ENCODE data around the gene USP22. TPM values are rescaled to one million over a fixed set of nuclear protein-coding genes. Genes with fewer than 3 reads are reported as not detected.

The USP22 gene
- total RNA-seq, 4 donors from 2014 or later = 101 to 128 (median 104) TPM

GRCh38 chr17:20970329-20970728 is 72.5 kb downstream of the USP22 start:
- TF ChIP-seq, protein P1, sequence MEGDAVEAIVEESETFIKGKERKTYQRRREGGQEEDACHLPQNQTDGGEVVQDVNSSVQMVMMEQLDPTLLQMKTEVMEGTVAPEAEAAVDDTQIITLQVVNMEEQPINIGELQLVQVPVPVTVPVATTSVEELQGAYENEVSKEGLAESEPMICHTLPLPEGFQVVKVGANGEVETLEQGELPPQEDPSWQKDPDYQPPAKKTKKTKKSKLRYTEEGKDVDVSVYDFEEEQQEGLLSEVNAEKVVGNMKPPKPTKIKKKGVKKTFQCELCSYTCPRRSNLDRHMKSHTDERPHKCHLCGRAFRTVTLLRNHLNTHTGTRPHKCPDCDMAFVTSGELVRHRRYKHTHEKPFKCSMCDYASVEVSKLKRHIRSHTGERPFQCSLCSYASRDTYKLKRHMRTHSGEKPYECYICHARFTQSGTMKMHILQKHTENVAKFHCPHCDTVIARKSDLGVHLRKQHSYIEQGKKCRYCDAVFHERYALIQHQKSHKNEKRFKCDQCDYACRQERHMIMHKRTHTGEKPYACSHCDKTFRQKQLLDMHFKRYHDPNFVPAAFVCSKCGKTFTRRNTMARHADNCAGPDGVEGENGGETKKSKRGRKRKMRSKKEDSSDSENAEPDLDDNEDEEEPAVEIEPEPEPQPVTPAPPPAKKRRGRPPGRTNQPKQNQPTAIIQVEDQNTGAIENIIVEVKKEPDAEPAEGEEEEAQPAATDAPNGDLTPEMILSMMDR (IDR thresholded peaks at IDR 0.05) = no peak
- TF ChIP-seq POLR2A (IDR thresholded peaks at IDR 0.05) (no peak), EP300 (IDR thresholded peaks at IDR 0.05) (no peak), POLR2AphosphoS5 (IDR thresholded peaks at IDR 0.05) (no peak)
- no peaks in the 10 kb centered on the region for H3K36me3 ChIP-seq
- no peaks in the 10 kb centered on the region for H3K4me1 ChIP-seq
- peaks cover 7% of the 10 kb centered on the region for H3K27me3 ChIP-seq
- no peak overlapping the region for H3K4me3 ChIP-seq
- no peaks in the 10 kb centered on the region for H3K9me3 ChIP-seq
- ATAC-seq = no peak
- 64% methylated on average over 3 of the region's 4 CpGs; no CpG with 5 or more reads in 1 of the 2 donors for WGBS, 2 donors (ENCODE audit: low coverage in 1 of 2)
- H3K27ac ChIP-seq = no peak overlapping the region

- TF ChIP-seq, protein P1 (IDR thresholded peaks at IDR 0.05) = no peak
- TF ChIP-seq EP300 (IDR thresholded peaks at IDR 0.05) (no peak), POLR2AphosphoS5 (IDR thresholded peaks at IDR 0.05) (no peak), POLR2A (IDR thresholded peaks at IDR 0.05) (no peak)
- no peak for ATAC-seq
- 80% methylated on average over 1 of the region's 8 CpGs; no CpG with 5 or more reads in 1 of the 2 donors for WGBS, 2 donors (ENCODE audit: low coverage in 1 of 2)
- no peaks in the 10 kb centered on the region for H3K27me3 ChIP-seq
- no peak overlapping the region for H3K4me3 ChIP-seq
- H3K36me3 ChIP-seq = no peaks in the 10 kb centered on the region
- no peaks in the 10 kb centered on the region for H3K9me3 ChIP-seq
- no peak overlapping the region for H3K27ac ChIP-seq
- no peaks in the 10 kb centered on the region for H3K4me1 ChIP-seq
These were observed 73.7 kb downstream of the USP22 start for GRCh38 chr17:20968913-20969616.

DNA sequence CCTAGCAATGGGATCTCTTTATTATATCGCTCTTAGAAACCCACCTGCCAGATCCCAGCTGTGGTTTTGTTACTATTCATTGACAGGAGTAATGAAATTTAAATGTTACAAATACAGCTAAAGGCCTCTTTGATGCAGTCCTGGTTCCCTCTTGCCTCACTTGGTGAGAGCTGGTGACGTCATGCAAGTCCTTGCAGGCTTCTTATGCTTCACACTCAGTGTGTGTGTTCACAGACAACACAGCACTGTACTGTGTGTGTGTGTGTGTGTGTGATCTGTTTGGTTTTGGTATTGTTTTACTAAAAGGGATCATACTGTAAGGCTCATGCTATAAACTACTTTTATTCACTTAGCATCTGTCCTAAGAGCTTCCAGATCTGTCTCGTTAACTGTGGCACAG is 75.0 kb downstream of the USP22 start:
- H3K4me3 ChIP-seq = no peak overlapping the region
- WGBS, 2 donors (ENCODE audit: low coverage in 1 of 2) = 61 to 85% methylated on average over 3 of the region's 3 CpGs
- TF ChIP-seq, protein P1 (IDR thresholded peaks at IDR 0.05) = no peak
- no peak for TF ChIP-seq EP300 (IDR thresholded peaks at IDR 0.05)
- no peak for TF ChIP-seq POLR2AphosphoS5 (IDR thresholded peaks at IDR 0.05)
- TF ChIP-seq POLR2A (IDR thresholded peaks at IDR 0.05) = no peak
- no peak overlapping the region for H3K27ac ChIP-seq
- H3K4me1 ChIP-seq = no peaks in the 10 kb centered on the region
- H3K27me3 ChIP-seq = peaks cover 10% of the 10 kb centered on the region
- H3K36me3 ChIP-seq = no peaks in the 10 kb centered on the region
- ATAC-seq = no peak
- H3K9me3 ChIP-seq = no peaks in the 10 kb centered on the region

GRCh38 chr17:20966870-20967269 is 75.9 kb downstream of the USP22 start:
- no peak for ATAC-seq
- TF ChIP-seq POLR2AphosphoS5 (IDR thresholded peaks at IDR 0.05) (no peak), EP300 (IDR thresholded peaks at IDR 0.05) (no peak), POLR2A (IDR thresholded peaks at IDR 0.05) (no peak)
- TF ChIP-seq, protein P1 (IDR thresholded peaks at IDR 0.05) = no peak
- no peaks in the 10 kb centered on the region for H3K9me3 ChIP-seq
- 20 to 29% methylated on average over 1 to 2 of the region's 2 CpGs for WGBS, 2 donors (ENCODE audit: low coverage in 1 of 2)
- no peaks in the 10 kb centered on the region for H3K4me1 ChIP-seq
- no peaks in the 10 kb centered on the region for H3K36me3 ChIP-seq
- no peak overlapping the region for H3K27ac ChIP-seq
- H3K27me3 ChIP-seq = peaks cover 13% of the 10 kb centered on the region
- no peak overlapping the region for H3K4me3 ChIP-seq

GRCh38 chr17:20965492-20965891 is 77.3 kb downstream of the USP22 start:
- Histone ChIP-seq H3K27me3 (peaks cover 13% of the 10 kb centered on the region), H3K27ac (no peak overlapping the region), H3K9me3 (no peaks in the 10 kb centered on the region), H3K4me1 (no peaks in the 10 kb centered on the region), H3K4me3 (no peak overlapping the region), H3K36me3 (no peaks in the 10 kb centered on the region)
- WGBS, 2 donors (ENCODE audit: low coverage in 1 of 2) = 50 to 69% methylated on average over 1 of the region's 1 CpG
- no peak for TF ChIP-seq POLR2A (IDR thresholded peaks at IDR 0.05)
- TF ChIP-seq EP300 (IDR thresholded peaks at IDR 0.05) = no peak
- ATAC-seq = no peak

Data from gastroesophageal sphincter (tissue), 4 donors.